DOHH2 (cell line): ENCODE data around the gene TMEM252.

Source experiments
- H3F3A ChIP-seq: fragments of 200-600 bp; sonication (generic), shearing (Covaris generic); 2 replicates; pipeline ENCODE4 v1.6.0; 2016; ENCODE audit warnings: antibody characterized with exemption, mild to moderate bottlenecking; ENCODE audit not compliant: control insufficient read depth, insufficient read depth
- H3K27ac ChIP-seq: fragments of 200-600 bp; sonication (generic); 2 replicates; pipeline ENCODE4 v1.5.1; 2014; ENCODE audit warnings: low read depth, mild to moderate bottlenecking, low read length, moderate library complexity
- H3K27me3 ChIP-seq: fragments of 200-600 bp; sonication (generic); 2 replicates; pipeline ENCODE4 v1.6.1; 2014; ENCODE audit warnings: mild to moderate bottlenecking, low read length, mixed read lengths; ENCODE audit not compliant: control insufficient read depth
- H3K36me3 ChIP-seq: fragments of 200-600 bp; sonication (generic); 2 replicates; pipeline ENCODE4 v1.6.1; 2014; ENCODE audit warnings: mild to moderate bottlenecking, low read length, moderate library complexity, mixed read lengths; ENCODE audit not compliant: control insufficient read depth
- H3K4me1 ChIP-seq: fragments of 200-600 bp; sonication (generic); 2 replicates; pipeline ENCODE4 v1.6.1; 2014; ENCODE audit warnings: mild to moderate bottlenecking, low read length, mixed read lengths; ENCODE audit not compliant: control insufficient read depth
- H3K4me2 ChIP-seq: fragments of 200-600 bp; sonication (generic); 2 replicates; pipeline ENCODE4 v1.6.0; 2014; ENCODE audit warnings: mild to moderate bottlenecking, low read length, moderate library complexity
- H3K4me3 ChIP-seq: fragments of 200-600 bp; sonication (generic); 2 replicates; pipeline ENCODE4 v1.5.1; 2014; ENCODE audit warnings: mild to moderate bottlenecking, low read length, mixed read lengths
- H3K79me2 ChIP-seq: fragments of 200-600 bp; sonication (generic); 2 replicates; pipeline ENCODE4 v1.6.1; 2014; ENCODE audit warnings: mild to moderate bottlenecking, low read length, mixed read lengths; ENCODE audit not compliant: control insufficient read depth
- H3K9me2 ChIP-seq: fragments of 200-600 bp; sonication (generic); replicated peaks from 2 replicates; pipeline ENCODE4 v1.6.1; 2014; ENCODE audit warnings: mild to moderate bottlenecking, low read length, mixed read lengths; ENCODE audit not compliant: control insufficient read depth
- H3K9me3 ChIP-seq: fragments of 200-600 bp; sonication (generic); 2 replicates; pipeline ENCODE4 v1.6.1; 2014; ENCODE audit warnings: antibody characterized with exemption, low read length, mixed read lengths; ENCODE audit not compliant: control insufficient read depth, insufficient read depth
- H4K20me1 ChIP-seq: fragments of 200-600 bp; sonication (generic); 2 replicates; pipeline ENCODE4 v1.6.0; 2014; ENCODE audit warnings: low read depth, mild to moderate bottlenecking, antibody characterized with exemption, low read length, moderate library complexity; ENCODE audit not compliant: control insufficient read depth, insufficient read depth
- EZH2phosphoT487 ChIP-seq: fragments of 200-600 bp; sonication (generic); IDR thresholded peaks from 2 replicates; pipeline ENCODE4 v1.6.1; 2017; ENCODE audit warnings: borderline replicate concordance, mild to moderate bottlenecking, antibody characterized with exemption, low read length, moderate library complexity, mixed read lengths
- TF ChIP-seq, protein P1 (sequence below): fragments of 200-600 bp; sonication (generic); IDR thresholded peaks from one replicate; pipeline ENCODE4 v1.5.1; 2014; ENCODE audit warnings: antibody characterized with exemption, mild to moderate bottlenecking, low read depth, low read length; ENCODE audit not compliant: poor library complexity, severe bottlenecking

TMEM252 gene

DNA sequence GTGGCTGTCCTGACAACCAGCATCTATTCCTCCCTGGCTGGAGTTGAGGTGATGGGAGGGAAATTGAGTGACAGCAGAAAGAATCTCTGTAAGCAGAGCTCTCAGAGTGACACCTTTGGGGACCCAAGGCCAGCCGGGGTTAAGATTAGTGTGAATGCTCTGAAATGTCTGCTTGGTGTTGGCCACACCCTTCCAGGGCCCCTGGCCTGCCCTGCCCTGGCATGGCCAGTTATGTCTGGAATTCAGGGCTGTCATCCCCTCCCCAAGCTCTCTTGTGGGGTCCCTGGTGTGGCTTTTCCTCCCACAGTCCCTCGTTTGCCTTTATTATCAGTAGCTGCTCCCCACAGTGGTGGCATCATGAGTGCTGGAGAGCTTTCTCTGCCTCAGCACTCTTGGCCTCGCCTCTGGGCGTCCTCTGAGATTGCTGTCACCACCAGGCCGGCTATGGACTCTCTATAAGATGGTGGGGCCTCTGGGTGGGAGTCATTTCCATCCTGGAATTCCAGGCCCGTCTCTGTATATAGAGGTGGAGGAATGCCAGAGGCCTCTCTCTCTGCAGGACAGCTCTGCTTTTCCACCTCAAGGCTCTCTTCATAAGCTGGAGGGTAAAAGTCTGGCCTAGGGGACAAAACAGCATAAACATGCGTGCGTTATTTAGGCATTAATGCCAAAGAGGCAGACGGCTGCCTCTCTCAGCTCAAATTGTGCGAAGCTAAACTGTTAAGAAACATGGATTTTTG lies 3.6 kb downstream of the TMEM252 start:
- Histone ChIP-seq H3K27ac (no peak overlapping the region), H3K4me1 (no peaks in the 10 kb centered on the region), H4K20me1 (no peaks in the 10 kb centered on the region), H3K27me3 (no peaks in the 10 kb centered on the region), H3K9me2 (no peaks in the 10 kb centered on the region), H3K4me3 (no peak overlapping the region), H3K36me3 (no peaks in the 10 kb centered on the region), H3K79me2 (no peaks in the 10 kb centered on the region), H3F3A (no peaks in the 10 kb centered on the region), H3K4me2 (no peak overlapping the region), H3K9me3 (no peaks in the 10 kb centered on the region)
- TF ChIP-seq EZH2phosphoT487: no peak
- TF ChIP-seq, protein P1, sequence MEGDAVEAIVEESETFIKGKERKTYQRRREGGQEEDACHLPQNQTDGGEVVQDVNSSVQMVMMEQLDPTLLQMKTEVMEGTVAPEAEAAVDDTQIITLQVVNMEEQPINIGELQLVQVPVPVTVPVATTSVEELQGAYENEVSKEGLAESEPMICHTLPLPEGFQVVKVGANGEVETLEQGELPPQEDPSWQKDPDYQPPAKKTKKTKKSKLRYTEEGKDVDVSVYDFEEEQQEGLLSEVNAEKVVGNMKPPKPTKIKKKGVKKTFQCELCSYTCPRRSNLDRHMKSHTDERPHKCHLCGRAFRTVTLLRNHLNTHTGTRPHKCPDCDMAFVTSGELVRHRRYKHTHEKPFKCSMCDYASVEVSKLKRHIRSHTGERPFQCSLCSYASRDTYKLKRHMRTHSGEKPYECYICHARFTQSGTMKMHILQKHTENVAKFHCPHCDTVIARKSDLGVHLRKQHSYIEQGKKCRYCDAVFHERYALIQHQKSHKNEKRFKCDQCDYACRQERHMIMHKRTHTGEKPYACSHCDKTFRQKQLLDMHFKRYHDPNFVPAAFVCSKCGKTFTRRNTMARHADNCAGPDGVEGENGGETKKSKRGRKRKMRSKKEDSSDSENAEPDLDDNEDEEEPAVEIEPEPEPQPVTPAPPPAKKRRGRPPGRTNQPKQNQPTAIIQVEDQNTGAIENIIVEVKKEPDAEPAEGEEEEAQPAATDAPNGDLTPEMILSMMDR: no peak

GRCh38 chr9:68533678-68534077 lies 7.0 kb downstream of the TMEM252 start:
- no peaks in the 10 kb centered on the region for H3K27me3 ChIP-seq
- no peaks in the 10 kb centered on the region for H3F3A ChIP-seq
- no peak for TF ChIP-seq EZH2phosphoT487
- no peaks in the 10 kb centered on the region for H3K36me3 ChIP-seq
- no peak overlapping the region for H3K4me3 ChIP-seq
- no peaks in the 10 kb centered on the region for H3K79me2 ChIP-seq
- no peaks in the 10 kb centered on the region for H3K4me1 ChIP-seq
- no peak overlapping the region for H3K4me2 ChIP-seq
- H3K9me2 ChIP-seq: no peaks in the 10 kb centered on the region
- H3K27ac ChIP-seq: no peak overlapping the region
- no peaks in the 10 kb centered on the region for H4K20me1 ChIP-seq
- H3K9me3 ChIP-seq: no peaks in the 10 kb centered on the region

DNA sequence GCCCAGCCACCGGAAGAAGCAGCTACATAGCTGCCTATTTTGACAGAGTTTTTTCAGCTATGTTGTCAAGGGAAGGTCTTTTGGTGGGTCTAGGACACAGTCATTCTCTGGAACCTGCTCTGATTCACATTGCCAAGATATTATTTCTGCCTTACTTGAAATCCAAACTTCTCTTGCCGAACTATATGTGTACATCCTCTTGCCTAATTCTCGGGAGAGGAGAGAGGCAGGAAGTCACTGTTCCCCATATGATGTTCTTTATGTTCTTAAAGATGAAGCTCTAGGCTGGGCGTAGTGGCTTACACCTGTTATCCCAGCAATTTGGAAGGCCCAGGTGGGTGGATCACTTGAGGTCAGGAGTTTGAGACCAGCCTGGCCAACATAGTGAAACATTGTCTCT lies 8.6 kb downstream of the TMEM252 start:
- H4K20me1 ChIP-seq: no peaks in the 10 kb centered on the region
- no peak overlapping the region for H3K4me3 ChIP-seq
- H3K27ac ChIP-seq: no peak overlapping the region
- TF ChIP-seq, protein P1: no peak
- TF ChIP-seq EZH2phosphoT487: no peak
- H3K4me1 ChIP-seq: no peaks in the 10 kb centered on the region
- no peaks in the 10 kb centered on the region for H3K9me2 ChIP-seq
- no peaks in the 10 kb centered on the region for H3K36me3 ChIP-seq
- no peaks in the 10 kb centered on the region for H3F3A ChIP-seq
- H3K9me3 ChIP-seq: no peaks in the 10 kb centered on the region
- no peaks in the 10 kb centered on the region for H3K79me2 ChIP-seq
- no peaks in the 10 kb centered on the region for H3K27me3 ChIP-seq
- H3K4me2 ChIP-seq: no peak overlapping the region

GRCh38 chr9:68530618-68531017 lies 10.1 kb downstream of the TMEM252 start:
- no peaks in the 10 kb centered on the region for H4K20me1 ChIP-seq
- no peaks in the 10 kb centered on the region for H3K27me3 ChIP-seq
- TF ChIP-seq EZH2phosphoT487: no peak
- TF ChIP-seq, protein P1: no peak
- H3K79me2 ChIP-seq: no peaks in the 10 kb centered on the region
- H3K4me2 ChIP-seq: no peak overlapping the region
- no peaks in the 10 kb centered on the region for H3K36me3 ChIP-seq
- H3F3A ChIP-seq: no peaks in the 10 kb centered on the region
- no peaks in the 10 kb centered on the region for H3K9me2 ChIP-seq
- H3K27ac ChIP-seq: no peak overlapping the region
- no peaks in the 10 kb centered on the region for H3K4me1 ChIP-seq
- H3K4me3 ChIP-seq: no peak overlapping the region
- H3K9me3 ChIP-seq: no peaks in the 10 kb centered on the region
